Islet precursor cell (in vitro differentiated cells): ENCODE data around the gene VKORC1L1.
"Not testable (repeated sequence)": the region's sequence is repeated elsewhere in the genome, so short reads cannot be mapped to it uniquely, and the experiment has no call there.

Experiments used
- DNase-seq: peaks from one replicate; pipeline ENCODE4 v3.0.0-alpha.2; 2018

VKORC1L1 gene

GRCh38 chr7:65980478-65981250 is 107.8 kb downstream of the VKORC1L1 start:
- DNase-seq: no peak

- peak; percentile 93 for DNase-seq
Measured at GRCh38 chr7:65981965-65982792, 109.3 kb downstream of the VKORC1L1 start, which contains the start of gene GUSB. TSS of gene GUSB (minus strand) at chr7:65982213. CDS start at chr7:65982183, 30 bp downstream.

- no peak for DNase-seq
Measured at GRCh38 chr7:65983965-65984658, 111.2 kb downstream of the VKORC1L1 start.

GRCh38 chr7:65988084-65988483 is 115.2 kb downstream of the VKORC1L1 start:
- DNase-seq: no peak

GRCh38 chr7:65988503-65988902 is 115.6 kb downstream of the VKORC1L1 start:
- not testable (repeated sequence) for DNase-seq

GRCh38 chr7:65989694-65990080 is 116.8 kb downstream of the VKORC1L1 start:
- DNase-seq: no peak

- not testable (repeated sequence) for DNase-seq
Measured at GRCh38 chr7:65991829-65992228, 119.0 kb downstream of the VKORC1L1 start.

GRCh38 chr7:65992526-65992925 is 119.7 kb downstream of the VKORC1L1 start:
- DNase-seq: no peak

GRCh38 chr7:65994984-65995383 is 122.1 kb downstream of the VKORC1L1 start:
- DNase-seq: not testable (repeated sequence)

GRCh38 chr7:66000823-66001417 is 128.0 kb downstream of the VKORC1L1 start:
- DNase-seq: not testable (repeated sequence)

GRCh38 chr7:66005115-66005671 is 132.3 kb downstream of the VKORC1L1 start:
- DNase-seq: not testable (repeated sequence)

- no peak for DNase-seq
Measured at GRCh38 chr7:66007232-66007631, 134.4 kb downstream of the VKORC1L1 start.
